A673 (cell line): ENCODE results near the gene SERPINE1. TPM values are rescaled to one million over a fixed set of nuclear protein-coding genes. Genes with fewer than 3 reads are reported as not detected.

ENCODE experiments used
- BruUV-seq: library from RNA; stranded (reverse); fragments of 400-500 nt; replicated peaks from 2 replicates; lab custom pipeline; 2021; lab: Mats Ljungman, UMichigan
- CTCF ChIA-PET: fragments of 300-600 bp; sonication (Branson Sonifier 250); formaldehyde crosslinking; loops from one replicate; lab custom pipeline; 2022; ENCODE audit warnings: antibody characterized with exemption; lab: Charles Lee
- POLR2A ChIA-PET: fragments of 300-600 bp; sonication (Branson Sonifier 250); formaldehyde crosslinking; loops from one replicate; lab custom pipeline; 2022; ENCODE audit warnings: antibody characterized with exemption; ENCODE audit not compliant: low non-redundant PET; lab: Charles Lee
- DNase-seq: peaks from one replicate; pipeline ENCODE4 v3.0.0-alpha.2; 2015; ENCODE audit warnings: low spot score
- H3K27ac ChIP-seq: fragments of 200-600 bp; sonication (generic); 2 replicates; pipeline ENCODE4 v1.5.1; 2016; ENCODE audit warnings: mixed run types, low read depth, mild to moderate bottlenecking, mixed read lengths, antibody characterized with exemption, low read length; ENCODE audit not compliant: poor library complexity, severe bottlenecking
- H3K27me3 ChIP-seq: fragments of 200-600 bp; sonication (generic); replicated peaks from 2 replicates; pipeline ENCODE4 v1.6.1; 2017; ENCODE audit warnings: mixed run types, low read depth, mild to moderate bottlenecking, mixed read lengths, antibody characterized with exemption, low read length; ENCODE audit not compliant: insufficient read depth, poor library complexity
- H3K36me3 ChIP-seq: fragments of 200-600 bp; sonication (generic); 2 replicates; pipeline ENCODE4 v1.6.1; 2016; ENCODE audit warnings: mixed run types, mild to moderate bottlenecking, mixed read lengths, antibody characterized with exemption, low read length; ENCODE audit not compliant: insufficient read depth, poor library complexity, severe bottlenecking
- H3K4me1 ChIP-seq: fragments of 200-600 bp; sonication (generic); 2 replicates; pipeline ENCODE4 v1.6.1; 2017; ENCODE audit warnings: mixed run types, mild to moderate bottlenecking, mixed read lengths, antibody characterized with exemption, low read length; ENCODE audit not compliant: insufficient read depth, poor library complexity, severe bottlenecking
- H3K4me3 ChIP-seq: fragments of 200-600 bp; sonication (generic); 2 replicates; pipeline ENCODE4 v1.5.1; 2016; ENCODE audit warnings: low read depth, mixed run types, mild to moderate bottlenecking, mixed read lengths, low read length; ENCODE audit not compliant: poor library complexity, severe bottlenecking
- H3K9me3 ChIP-seq: fragments of 200-600 bp; sonication (generic); 2 replicates; pipeline ENCODE4 v1.6.1; 2016; ENCODE audit warnings: mixed run types, low read depth, mild to moderate bottlenecking, mixed read lengths, antibody characterized with exemption, low read length; ENCODE audit not compliant: poor library complexity, severe bottlenecking
- CTCF ChIP-seq: fragments of 300-800, 200-600 bp; sonication (generic); conservative IDR thresholded peaks from 2 replicates; pipeline ENCODE4 v1.5.1; 2017; ENCODE audit warnings: low read depth, mild to moderate bottlenecking, antibody characterized with exemption, low read length, moderate library complexity, mixed read lengths
- EZH2 ChIP-seq: fragments of 200-600 bp; sonication (generic); IDR thresholded peaks from 2 replicates; pipeline ENCODE4 v1.6.1; 2017; ENCODE audit warnings: borderline replicate concordance, low read depth, mild to moderate bottlenecking, mixed read lengths, antibody characterized with exemption, low read length; ENCODE audit not compliant: poor library complexity, severe bottlenecking
- intact Hi-C: fragments of 100-400 bp; cut with micrococcal nuclease; formaldehyde crosslinking; loops from one replicate; pipeline ENCODE4 v1.10.0; 2022; ENCODE audit not compliant: unreplicated experiment
- microRNA-seq: library from miRNA; unstranded; fragments of <30 nt; microRNA quantifications from one replicate; pipeline ENCODE4 v1.2.0, GENCODE V29; 2021
- total RNA-seq: library from RNA; stranded (reverse); gene quantifications from 2 replicates; pipeline ENCODE4 v1.2.3, GENCODE V29; 2021

Gene SERPINE1
- total RNA-seq, 1 experiment from 2014 or later = 5.3 TPM

DNA sequence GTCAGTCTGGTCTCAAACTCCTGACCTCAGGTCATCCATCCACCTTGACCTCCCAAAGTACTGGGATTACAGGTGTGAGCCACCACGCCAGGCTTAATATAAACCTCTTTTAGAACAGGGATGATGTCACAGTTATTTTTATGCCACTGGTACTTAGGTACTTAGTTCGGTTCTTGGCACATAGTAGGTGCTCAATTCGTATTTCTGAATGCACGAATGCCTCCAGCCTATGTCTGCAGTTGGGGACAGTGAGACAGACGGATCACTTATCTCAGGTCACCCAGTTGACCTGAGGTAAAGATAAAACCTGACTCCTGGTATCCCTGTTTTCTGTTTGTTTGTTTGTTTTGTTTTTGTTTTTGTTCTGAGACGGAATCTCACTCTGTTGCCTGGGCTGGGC is 59.3 kb downstream of the SERPINE1 start:
- BruUV-seq = no TSS peak
- POLR2A ChIA-PET = no interaction called here

DNA sequence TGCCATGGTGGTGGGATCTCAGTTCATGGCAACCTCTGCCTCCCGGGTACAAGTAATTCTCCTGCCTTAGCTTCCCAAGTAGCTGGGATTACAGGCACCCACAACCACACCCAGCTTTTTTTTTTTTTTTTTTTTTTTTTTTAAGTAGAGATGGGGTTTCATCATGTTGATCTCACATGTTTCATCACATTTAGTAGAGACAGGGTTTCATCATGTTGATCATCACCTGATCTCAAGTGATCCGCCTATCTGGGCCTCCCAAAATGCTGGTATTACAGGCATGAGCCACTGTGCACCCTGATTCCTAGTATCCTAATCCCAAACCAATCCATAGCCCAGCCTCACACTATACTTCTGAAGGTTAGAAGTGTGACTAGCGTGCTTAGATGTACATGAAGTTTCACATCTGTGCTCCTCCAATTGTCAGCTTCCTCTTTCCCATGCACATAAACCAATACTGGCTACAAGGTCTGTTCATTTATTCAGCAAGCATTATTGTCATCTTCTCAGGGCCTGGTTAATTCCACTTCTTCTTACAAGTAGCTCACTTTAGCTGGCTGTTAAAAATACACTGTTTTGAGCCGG is 60.0 kb downstream of the SERPINE1 start:
- Histone ChIP-seq H3K9me3 (no peaks in the 10 kb centered on the region), H3K4me3 (no peak overlapping the region), H3K4me1 (no peaks in the 10 kb centered on the region), H3K36me3 (no peaks in the 10 kb centered on the region), H3K27ac (no peak overlapping the region), H3K27me3 (no peaks in the 10 kb centered on the region)
- POLR2A ChIA-PET = interaction anchor here (0.7 kb wide), 1 partner anchor 235 kb away, joined by 6 read pairs; no protein-coding TSS in a partner anchor
- BruUV-seq = no TSS peak
- TF ChIP-seq EZH2 (no peak), CTCF (no peak)
- DNase-seq = no peak
- intact Hi-C loops = no loop called here
- CTCF ChIA-PET = interaction anchor here (0.7 kb wide), 1 partner anchor 276 kb away, joined by 3 read pairs; no protein-coding TSS in a partner anchor

More for the DNA sequence above, 59.3 kb downstream of the SERPINE1 start:
- no peaks in the 10 kb centered on the region for H3K9me3 ChIP-seq
- no peak for DNase-seq
- H3K27me3 ChIP-seq = no peaks in the 10 kb centered on the region
- intact Hi-C loops = no loop called here
- no peak overlapping the region for H3K27ac ChIP-seq
- TF ChIP-seq CTCF (no peak), EZH2 (no peak)
- H3K36me3 ChIP-seq = no peaks in the 10 kb centered on the region
- no peaks in the 10 kb centered on the region for H3K4me1 ChIP-seq
- CTCF ChIA-PET = interaction anchor here (0.7 kb wide), 1 partner anchor 277 kb away, joined by 3 read pairs; no protein-coding TSS in a partner anchor
- H3K4me3 ChIP-seq = no peak overlapping the region

Small RNA genes lying within 50 kb of the gene (microRNA-seq; reads per million reads assigned to microRNA genes)
- 0.81 reads per million for gene MIR4653

Other genes starting within 250 kb of the SERPINE1 start
- gene UFSP1, start 237.4 kb upstream of the SERPINE1 start, total RNA-seq = 4.7 and 5.0 TPM in 2 replicates
- gene ACHE, start 231.2 kb upstream of the SERPINE1 start, total RNA-seq = 0.52 and 0.87 TPM in 2 replicates
- gene MUC3A, start 177.6 kb upstream of the SERPINE1 start, total RNA-seq = 1.7 and 2.0 TPM in 2 replicates
- 0.67 and 0.94 TPM in 2 replicates for gene MUC12, start 157.5 kb upstream of the SERPINE1 start, total RNA-seq
- gene MUC17, start 107.0 kb upstream of the SERPINE1 start, total RNA-seq = not detected in 2 replicates
- gene TRIM56, start 41.6 kb upstream of the SERPINE1 start, total RNA-seq = 27.5 and 32.3 TPM in 2 replicates
- 71.3 and 79.0 TPM in 2 replicates for gene AP1S1, start 27.4 kb downstream of the SERPINE1 start, total RNA-seq
- 14.4 and 16.0 TPM in 2 replicates for gene VGF, start 38.5 kb downstream of the SERPINE1 start, total RNA-seq
- not detected in 2 replicates for gene NAT16, start 53.2 kb downstream of the SERPINE1 start, total RNA-seq
- gene MOGAT3, start 73.9 kb downstream of the SERPINE1 start, total RNA-seq = not detected in 2 replicates
- gene PLOD3, start 90.5 kb downstream of the SERPINE1 start, total RNA-seq = 77.0 and 84.1 TPM in 2 replicates
- gene ZNHIT1, start 91.1 kb downstream of the SERPINE1 start, total RNA-seq = 64.4 and 65.1 TPM in 2 replicates
- gene CLDN15, start 110.7 kb downstream of the SERPINE1 start, total RNA-seq = 14.7 and 16.6 TPM in 2 replicates
- 74.1 and 79.6 TPM in 2 replicates for gene FIS1, start 118.0 kb downstream of the SERPINE1 start, total RNA-seq
- 41.9 and 47.6 TPM in 2 replicates for gene IFT22, start 194.7 kb downstream of the SERPINE1 start, total RNA-seq
- gene COL26A1, start 235.8 kb downstream of the SERPINE1 start, total RNA-seq = 0.35 and 0.43 TPM in 2 replicates